Endothelial cell of umbilical vein (primary cell): Measurements from ENCODE around the gene JAZF1.

ENCODE experiments used
- GATA2 ChIP-seq: IDR thresholded peaks from 2 replicates; pipeline ENCODE4 v1.7.0; 2011; ENCODE audit warnings: low read depth, mild to moderate bottlenecking, moderate library complexity, mixed read lengths, low read length; ENCODE audit not compliant: insufficient read length, insufficient read depth
- POLR2A ChIP-seq: IDR thresholded peaks from 2 replicates; pipeline ENCODE4 v1.6.1; 2012; ENCODE audit warnings: low read depth, mild to moderate bottlenecking, control low read depth, low read length
- POLR2AphosphoS5 ChIP-seq: IDR thresholded peaks from 2 replicates; pipeline ENCODE4 v1.6.1; 2012; ENCODE audit warnings: low read depth, mild to moderate bottlenecking, control low read depth, low read length, moderate library complexity; ENCODE audit not compliant: insufficient read depth
- TF ChIP-seq, protein P1 (sequence below), 2 donors: IDR thresholded peaks; 1 replicate in 1 of 2; 2 replicates in 1 of 2; pipeline ENCODE4 v1.5.1; 2011; ENCODE audit warnings: low read length in 2 of 2, mild to moderate bottlenecking in 2 of 2, moderate library complexity in 2 of 2, control low read depth in 1 of 2, inconsistent platforms in 1 of 2, low read depth in 1 of 2; ENCODE audit not compliant: insufficient read depth in 1 of 2; ENCODE audit errors: extremely low read depth in 1 of 2

DNA sequence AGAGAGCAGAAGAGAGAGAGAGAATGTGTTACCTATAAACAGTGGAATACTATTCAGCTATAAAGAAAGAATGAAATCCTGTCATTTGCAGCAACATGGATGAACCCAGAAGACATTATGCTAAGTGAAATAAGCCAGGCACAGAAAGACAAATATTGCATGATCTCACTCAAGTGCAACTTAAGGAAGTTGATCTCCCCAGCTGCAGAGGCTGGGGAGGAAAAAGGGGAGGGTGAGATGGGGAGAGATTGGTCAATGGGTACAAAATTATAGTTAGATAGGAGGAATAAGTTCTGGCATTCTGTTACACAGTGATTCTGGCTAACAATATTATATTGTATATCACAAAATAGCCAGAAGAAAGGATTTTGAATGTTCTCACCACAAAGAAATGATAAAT is 11.2 kb upstream of the JAZF1 start:
- TF ChIP-seq, protein P1, sequence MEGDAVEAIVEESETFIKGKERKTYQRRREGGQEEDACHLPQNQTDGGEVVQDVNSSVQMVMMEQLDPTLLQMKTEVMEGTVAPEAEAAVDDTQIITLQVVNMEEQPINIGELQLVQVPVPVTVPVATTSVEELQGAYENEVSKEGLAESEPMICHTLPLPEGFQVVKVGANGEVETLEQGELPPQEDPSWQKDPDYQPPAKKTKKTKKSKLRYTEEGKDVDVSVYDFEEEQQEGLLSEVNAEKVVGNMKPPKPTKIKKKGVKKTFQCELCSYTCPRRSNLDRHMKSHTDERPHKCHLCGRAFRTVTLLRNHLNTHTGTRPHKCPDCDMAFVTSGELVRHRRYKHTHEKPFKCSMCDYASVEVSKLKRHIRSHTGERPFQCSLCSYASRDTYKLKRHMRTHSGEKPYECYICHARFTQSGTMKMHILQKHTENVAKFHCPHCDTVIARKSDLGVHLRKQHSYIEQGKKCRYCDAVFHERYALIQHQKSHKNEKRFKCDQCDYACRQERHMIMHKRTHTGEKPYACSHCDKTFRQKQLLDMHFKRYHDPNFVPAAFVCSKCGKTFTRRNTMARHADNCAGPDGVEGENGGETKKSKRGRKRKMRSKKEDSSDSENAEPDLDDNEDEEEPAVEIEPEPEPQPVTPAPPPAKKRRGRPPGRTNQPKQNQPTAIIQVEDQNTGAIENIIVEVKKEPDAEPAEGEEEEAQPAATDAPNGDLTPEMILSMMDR (IDR thresholded peaks at IDR 0.05; ENCODE audit: extremely low read depth in 1 of 2, insufficient read depth in 1 of 2, low read depth in 1 of 2, low read length in 2 of 2), result no peak
- TF ChIP-seq GATA2 (no peak), POLR2AphosphoS5 (no peak), POLR2A (no peak)
